Ramos (cell line): ENCODE measurements around the gene SIK2.

Experiments used
- in situ Hi-C: fragments of 300-500 bp; cut with MboI; formaldehyde crosslinking; loops from one replicate; pipeline ENCODE4 v1.14.3; 2022; ENCODE audit warnings: low sequenced_read_pairs; ENCODE audit not compliant: unreplicated experiment

SIK2 gene

DNA sequence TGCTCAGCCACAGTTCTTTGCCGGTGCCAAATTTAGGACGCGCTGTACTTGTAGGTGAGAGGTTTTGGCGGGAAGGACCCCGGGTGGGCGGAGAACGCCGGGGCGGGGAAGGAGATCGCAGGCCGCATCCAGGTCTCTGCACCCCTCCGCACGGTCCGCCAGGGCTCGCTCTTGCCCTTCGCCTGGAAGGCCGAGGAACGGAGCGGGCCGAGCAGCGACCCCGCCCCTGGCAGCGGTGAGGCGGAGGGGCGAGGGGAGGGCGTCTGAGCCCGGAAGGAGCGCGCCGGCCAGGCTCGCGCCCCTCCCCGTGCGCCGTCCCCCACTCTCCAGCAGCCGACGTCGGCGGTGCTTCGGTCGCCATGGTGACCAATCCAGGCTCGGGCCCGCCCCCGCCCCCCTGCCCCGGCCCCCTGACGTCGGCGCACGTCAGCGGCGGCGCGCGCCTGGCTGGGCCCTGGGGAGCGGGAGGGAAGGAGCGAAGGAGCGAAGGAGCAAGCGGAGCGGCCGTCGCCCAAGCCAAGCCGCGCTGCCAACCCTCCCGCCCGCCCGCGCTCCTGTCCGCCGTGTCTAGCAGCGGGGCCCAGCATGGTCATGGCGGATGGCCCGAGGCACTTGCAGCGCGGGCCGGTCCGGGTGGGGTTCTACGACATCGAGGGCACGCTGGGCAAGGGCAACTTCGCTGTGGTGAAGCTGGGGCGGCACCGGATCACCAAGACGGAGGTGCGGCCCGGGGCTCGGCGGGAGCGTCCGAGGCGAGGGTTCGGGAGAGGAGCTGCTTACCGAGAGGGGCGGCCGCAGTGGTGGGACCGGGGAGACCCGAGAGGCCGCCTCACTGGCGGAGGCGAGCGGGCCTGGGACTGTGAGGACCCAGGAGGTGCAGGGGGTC, at the start of gene SIK2:
Gene SIK2 (plus strand): TSS at position 471 of the 886 bp plus-strand sequence. CDS start 115 bp downstream, at position 586.
- in situ Hi-C loops: loop anchor here (5.0 kb wide), 1 partner anchor 180 kb away; no protein-coding TSS in a partner anchor

DNA sequence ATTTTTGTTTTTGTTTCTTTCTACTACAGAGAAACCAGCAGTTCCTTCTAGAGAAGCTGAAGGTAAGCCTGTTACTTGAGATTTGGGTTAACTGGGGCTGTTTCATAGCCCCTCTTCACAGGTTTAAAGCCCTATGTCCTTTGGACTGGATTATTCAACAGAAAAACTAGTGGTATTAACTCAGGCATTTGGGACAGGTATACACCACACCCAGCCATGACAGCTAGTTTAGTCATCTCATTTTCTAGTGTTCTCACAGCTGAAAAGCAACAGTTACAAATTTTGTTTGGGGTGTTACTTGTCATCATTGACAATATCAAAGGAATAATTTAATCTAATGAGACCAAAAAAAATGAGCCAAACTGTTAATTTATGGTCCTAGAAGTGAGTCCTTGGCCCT, 47.7 kb upstream of the SIK2 start:
- in situ Hi-C loops: no loop called here

DNA sequence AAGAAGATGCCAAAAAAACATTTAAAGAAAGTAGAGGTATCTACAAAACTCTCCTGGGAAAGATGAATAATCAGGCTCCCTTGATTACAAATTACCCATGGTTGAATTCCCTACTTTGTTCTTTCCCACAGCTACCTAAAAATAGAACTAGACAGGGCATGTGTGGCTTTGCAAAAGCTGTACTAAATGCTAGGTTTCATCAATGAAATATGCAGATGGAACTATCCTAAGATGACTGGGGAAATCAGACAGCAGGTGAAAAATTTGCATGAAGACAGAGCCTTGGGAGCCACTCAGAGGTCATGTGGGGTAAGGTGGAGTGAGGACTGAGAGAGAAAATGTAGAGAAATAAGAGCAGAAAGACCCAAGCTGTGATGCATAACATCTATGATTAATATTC, 47.0 kb upstream of the SIK2 start:
- in situ Hi-C loops: no loop called here

DNA sequence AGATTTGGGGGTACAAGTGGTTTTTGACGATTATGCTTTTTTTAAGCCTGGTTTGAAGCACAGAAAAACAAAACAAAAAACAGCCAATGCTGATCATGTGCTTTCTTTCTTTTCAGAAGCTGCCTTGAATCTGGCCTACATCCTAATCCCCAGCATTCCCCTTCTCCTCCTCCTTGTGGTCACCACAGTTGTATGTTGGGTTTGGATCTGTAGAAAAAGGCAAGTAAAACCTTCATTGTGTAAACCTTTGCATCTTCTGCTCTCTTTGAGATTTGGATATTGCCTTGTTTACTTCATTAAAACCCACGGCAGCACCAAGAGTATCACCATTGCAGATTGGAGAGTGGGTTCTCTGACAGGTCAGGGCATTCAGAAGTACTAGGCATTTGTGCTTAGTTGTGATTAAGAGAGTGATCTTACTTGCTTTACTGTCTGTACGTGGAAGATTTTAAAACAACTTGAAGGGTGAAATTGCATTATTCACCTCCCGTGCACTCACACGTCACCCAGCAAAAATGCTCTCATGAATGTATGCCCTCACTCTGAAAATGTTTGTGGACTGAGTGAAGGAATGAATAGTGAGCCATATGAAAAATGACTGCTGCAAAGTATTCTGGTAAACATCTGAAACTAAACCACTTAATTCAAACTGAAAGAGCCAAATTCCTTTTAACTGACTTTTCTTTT, 44.7 kb upstream of the SIK2 start:
- in situ Hi-C loops: no loop called here

DNA sequence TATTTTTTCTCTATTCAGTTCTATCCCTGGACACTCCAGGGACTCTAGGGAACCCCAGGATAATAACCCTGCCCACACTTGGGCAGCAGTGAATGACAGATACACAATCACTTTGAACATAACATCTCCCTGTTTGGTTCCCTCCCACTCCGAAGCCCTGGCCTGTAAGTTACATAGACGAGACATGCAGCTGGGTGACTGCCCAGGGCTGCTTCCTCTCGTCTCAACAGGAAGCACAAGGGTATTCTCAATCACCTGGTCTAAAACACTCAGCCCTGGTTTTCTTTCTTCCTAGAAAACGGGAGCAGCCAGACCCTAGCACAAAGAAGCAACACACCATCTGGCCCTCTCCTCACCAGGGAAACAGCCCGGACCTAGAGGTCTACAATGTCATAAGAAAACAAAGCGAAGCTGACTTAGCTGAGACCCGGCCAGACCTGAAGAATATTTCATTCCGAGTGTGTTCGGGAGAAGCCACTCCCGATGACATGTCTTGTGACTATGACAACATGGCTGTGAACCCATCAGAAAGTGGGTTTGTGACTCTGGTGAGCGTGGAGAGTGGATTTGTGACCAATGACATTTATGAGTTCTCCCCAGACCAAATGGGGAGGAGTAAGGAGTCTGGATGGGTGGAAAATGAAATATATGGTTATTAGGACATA, 42.3 kb upstream of the SIK2 start:
- in situ Hi-C loops: no loop called here

DNA sequence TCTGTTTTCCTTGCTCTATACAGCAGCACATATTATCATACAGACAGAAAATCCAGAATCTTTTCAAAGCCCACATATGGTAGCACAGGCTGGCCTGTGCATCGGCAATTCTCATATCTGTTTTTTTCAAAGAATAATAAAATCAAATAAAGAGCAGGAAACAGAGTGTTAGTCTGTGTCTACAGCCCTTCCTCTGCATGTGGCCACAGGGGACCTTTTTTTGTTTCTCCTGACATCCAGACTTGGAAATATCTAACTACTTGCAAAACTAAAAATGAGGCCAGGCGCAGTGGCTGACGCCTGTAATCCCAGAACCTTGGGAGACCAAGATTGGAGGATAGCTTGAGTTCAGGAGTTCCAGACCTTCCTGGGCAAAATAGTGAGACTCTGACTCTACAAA, 41.4 kb upstream of the SIK2 start:
- in situ Hi-C loops: no loop called here

DNA sequence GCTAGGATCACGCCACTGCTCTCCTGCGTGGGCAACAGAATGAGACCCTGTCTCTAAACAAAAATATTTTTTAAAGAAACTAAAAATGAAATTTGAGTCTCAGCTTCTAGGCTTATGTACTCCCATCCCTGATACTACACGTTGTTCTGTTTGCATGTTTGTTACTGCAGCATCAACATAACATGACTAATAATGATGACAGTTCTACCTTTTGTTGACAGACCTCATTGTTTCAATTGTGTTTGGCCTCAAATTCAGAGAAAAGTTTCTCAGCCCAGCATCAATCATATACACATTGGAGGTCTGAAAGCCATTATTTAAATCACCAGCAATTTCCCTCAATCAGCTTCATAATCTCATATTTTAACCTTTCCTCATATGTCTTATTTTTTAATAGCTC, 40.9 kb upstream of the SIK2 start:
- in situ Hi-C loops: no loop called here

DNA sequence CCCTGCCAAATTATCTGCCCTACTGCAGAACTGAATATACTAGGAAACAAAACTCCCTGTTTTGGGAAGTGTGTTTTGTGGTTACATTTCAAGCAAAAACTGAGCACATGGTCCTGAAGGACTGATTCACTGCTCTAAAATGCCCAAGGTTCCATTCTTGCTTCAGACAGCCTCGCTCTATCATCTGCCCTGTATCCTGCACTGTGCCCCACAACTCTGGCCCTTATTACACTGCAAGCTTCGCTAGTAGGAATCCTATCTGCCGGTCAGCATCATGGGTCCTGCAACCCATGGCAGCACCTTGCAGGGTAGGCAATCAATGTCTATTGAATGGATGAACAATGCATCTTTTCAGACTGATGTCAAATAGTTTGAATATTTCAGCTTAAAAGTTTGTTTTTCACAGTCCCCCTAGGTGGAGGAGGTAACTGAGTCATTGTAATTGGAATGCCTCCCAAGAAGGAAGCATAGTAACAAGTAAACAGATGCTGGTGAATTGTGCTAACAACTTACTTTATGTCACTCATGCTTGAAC, 40.4 kb upstream of the SIK2 start:
- in situ Hi-C loops: no loop called here

DNA sequence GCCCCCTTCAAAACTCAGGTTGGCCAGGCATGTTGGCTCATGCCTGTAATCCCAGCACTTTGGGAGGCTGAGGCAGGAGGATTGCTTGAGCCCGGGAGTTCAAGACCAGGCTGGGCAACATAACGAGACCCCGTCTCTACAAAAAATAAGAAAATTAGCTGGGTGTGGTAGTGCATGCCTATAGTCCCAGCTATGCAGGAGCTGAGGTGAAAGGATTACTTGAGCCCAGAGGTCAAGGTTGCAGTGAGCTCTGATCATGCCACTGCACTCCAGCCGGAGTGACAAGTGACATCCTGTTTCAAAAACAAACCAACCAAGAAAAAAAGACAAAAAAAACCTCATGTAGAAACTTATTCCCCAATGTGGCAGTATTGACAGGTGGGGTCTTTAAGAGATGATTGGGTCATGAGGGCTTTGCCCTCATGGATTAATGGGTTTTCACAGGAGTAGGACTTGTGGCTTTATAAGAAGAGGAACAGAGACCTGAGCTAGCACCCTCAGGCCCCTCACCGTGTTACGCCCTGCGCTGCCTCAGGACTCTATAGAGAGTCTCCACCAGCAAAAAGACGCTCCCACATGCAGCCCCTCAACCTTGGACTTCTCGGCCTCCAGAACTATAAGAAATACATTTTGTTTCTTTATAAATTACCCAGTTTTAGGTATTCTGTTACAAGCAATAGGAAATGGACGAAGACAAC, 39.4 kb upstream of the SIK2 start:
- in situ Hi-C loops: no loop called here

DNA sequence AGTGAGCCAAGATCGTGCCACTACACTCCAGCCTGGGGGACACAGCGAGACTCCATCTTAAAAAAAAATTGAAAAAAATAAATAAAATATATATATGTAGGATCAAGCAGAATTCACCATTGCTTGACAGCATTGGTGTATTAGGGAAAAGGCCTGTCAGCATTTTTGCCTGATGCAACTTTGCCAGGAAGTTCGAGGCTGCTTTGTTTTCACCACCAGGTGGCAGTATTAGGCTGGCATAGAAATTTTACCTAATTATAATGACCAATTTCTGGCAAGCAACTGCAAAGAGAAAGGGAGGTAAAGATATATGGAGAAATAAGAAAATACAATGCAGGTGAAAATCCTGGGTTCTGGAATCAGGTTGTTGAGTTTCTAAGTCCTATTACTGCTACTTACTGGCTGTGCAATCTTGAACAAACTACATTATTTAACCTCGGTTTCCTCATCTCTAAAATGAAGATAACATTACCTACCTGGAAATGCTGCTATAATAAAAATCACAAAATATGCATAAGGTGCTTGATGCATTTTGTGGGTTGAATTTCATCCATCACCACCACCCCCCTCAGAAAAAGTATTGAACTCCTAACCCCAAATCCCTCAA, 37.0 kb upstream of the SIK2 start:
- in situ Hi-C loops: no loop called here

DNA sequence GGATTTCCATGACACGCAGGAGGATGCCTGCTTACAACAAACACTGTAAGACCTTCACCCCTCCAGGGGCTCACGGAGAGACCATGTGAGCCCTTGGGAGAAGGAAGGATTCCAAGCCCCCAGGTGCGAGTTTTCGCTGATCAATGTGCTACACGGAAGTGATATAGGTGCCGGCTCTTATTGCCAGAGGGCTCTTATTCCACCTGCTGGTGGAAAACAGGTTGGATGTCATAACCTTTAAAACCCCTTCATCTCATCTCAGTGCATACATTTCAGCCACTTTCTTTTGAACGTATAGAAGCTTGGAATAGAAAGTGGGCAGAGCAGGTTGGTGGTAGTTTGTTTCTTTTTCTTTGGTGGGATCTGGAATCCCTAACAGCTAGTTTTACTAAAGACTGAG, 35.9 kb upstream of the SIK2 start:
- in situ Hi-C loops: no loop called here

DNA sequence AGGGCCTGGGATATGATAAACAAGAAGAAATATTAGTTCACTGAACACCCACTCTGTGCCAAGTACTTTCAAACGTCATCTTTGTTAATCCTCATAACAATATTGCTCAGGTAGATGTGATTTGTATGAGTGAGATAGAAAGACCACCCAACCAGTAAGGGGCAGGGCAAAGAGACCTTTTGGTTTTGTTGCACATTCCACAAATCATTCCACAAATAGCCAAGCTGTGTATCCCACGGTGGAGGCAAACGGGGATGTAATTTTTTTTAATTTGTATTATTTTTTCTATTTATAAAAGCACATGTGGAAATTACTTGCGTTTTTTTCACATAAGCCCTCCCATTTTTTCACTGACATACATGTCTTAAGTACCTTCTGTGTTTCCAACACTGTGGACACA, 32.8 kb upstream of the SIK2 start:
- in situ Hi-C loops: no loop called here

DNA sequence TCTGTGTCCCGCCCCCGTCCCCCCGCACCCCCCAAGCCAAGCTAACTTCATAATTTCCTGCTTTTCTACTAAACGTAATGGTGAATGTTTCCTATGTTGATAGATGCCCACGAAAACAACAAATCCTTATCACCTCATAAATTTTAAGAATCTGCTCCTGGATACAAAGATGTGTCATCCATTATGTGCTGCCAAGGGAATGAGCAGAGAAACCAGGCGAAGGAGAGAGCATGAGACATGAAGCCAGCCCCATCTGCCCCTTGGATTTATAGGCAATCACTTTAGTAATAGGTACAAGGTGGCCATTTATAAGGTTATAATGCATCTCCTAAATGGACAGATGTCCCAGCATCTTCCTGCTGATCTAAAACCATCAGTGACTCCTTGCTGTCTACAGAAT, 31.5 kb upstream of the SIK2 start:
- in situ Hi-C loops: no loop called here

DNA sequence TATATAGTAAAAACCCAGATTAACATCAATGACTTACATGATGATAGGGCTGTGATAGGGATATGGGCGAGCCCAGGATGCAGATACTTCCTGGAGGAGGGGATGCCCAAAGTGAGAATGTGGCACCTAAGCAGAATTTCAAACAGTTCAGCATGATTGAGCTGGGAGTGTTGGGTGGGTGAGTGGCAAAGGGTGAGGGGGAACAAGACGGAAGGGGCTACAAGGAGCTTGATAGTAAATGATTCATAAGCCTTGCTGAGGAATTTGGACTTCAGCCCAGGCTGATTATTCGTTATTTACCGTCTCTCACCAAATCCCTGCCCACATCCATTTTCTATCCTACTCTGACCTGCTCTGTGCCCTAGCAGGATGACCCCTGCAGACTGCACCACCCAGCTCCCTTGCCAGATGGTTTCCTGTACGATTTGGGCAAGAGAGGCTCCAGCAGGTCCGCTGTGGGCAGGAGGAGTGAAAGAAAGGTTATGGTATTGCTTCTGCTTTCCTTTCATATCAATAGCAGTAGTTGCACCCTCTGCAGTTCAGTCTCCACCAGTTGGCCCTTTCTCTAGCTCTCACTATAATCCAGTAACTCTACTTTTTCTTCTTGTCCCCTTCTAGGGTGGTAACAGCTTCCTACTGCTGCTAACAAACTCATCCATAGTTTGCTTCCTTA, 30.3 kb upstream of the SIK2 start:
- in situ Hi-C loops: no loop called here

DNA sequence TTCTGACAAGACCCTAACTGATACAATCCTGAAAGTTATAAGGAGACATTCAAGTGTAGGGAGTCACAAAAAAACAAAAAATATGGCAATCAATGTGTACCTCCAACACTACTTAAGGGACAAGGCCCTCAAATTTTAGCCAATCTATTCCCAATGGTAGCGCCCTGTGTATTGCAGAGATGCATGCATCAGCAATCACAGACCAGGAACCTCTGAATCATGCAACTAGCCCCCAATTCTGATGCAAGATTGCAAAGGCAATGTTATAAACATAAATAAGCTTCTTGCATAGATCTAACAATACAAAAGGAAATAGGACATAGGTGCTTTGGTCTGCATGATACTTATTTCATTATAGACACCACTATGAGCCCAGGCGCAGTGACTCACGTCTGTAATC, 29.7 kb upstream of the SIK2 start:
- in situ Hi-C loops: no loop called here

DNA sequence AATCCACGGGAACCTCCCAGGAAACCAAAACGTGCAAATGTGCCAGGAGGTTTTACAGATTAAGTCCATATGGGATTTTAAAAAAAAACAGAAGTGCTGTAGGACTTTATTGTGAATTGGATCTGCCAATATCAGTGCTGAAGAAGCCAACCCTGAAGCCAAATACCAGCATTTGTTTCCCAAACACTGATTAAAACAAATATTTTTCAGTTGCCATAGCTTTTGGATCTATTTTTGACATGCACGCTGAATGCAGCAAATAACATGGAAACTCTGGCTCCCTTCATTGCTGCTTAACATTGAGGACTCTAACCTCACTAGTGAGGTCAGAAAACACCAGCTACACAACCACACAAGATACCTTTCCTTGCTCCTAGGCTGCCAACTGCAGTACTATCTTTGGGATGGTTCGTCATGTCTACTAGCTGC, 28.4 kb upstream of the SIK2 start:
- in situ Hi-C loops: no loop called here

DNA sequence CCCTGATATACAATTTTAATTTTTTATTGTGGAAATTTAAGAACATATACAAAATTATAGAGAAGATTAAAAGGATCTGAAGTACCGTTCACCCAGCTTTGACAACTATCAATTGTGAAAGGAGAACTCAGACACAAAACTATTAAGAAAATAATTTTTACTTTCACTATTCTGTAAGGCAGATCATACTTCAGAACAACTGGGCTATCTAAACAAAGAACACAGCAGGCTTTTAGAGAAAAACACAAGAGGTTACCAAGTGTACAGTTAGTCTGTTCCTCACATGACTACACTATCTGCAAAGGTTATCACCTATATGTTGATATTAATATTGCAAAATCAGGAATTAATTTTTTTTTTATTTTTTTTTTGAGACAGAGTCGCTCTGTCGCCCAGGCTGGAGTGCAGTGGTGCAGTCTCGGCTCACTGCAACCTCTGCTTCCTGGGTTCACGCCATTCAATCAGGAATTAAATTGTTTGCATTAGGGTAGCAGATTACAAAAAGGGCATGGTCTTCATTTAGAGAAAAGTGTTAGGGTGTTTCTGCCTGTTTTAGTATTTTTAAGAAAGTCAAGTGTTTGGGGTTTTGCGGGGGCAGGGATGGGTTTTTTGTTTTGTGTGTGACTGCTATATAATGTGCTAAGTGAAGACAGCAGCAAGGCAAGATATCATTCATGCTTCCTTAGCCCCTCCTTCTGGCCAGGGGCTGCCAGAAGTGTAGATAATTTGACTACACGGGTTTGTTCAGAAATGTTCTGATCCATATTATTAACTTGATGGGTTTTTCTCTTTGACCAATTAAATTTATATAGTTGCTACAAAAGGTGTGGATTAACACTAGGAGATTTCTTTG, 27.6 kb upstream of the SIK2 start:
- in situ Hi-C loops: no loop called here

DNA sequence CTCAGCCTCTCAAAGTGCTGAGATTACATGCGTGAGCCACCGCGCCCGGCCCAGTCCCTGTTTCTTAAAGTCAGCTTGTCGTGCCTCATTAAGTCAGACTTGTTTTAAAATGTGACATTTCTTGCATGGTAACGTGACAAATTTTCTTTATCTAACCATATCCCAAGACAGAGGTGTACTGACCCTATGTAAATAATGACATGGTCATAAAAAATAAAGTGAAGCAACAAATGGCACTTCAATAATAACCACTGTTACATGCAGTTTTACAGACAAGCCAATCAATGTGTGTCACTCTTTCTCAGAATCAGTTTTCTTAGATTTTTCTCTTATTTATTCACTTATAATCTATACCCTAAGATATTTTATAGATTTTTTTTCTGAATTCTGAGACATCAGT, 26.5 kb upstream of the SIK2 start:
- in situ Hi-C loops: no loop called here
